ENCODE measurements around the gene ACBD3.

Gene ACBD3

GRCh38 chr1:226133504-226134123 lies 52.9 kb downstream of the ACBD3 start:
- DNase-seq: no peak

DNA sequence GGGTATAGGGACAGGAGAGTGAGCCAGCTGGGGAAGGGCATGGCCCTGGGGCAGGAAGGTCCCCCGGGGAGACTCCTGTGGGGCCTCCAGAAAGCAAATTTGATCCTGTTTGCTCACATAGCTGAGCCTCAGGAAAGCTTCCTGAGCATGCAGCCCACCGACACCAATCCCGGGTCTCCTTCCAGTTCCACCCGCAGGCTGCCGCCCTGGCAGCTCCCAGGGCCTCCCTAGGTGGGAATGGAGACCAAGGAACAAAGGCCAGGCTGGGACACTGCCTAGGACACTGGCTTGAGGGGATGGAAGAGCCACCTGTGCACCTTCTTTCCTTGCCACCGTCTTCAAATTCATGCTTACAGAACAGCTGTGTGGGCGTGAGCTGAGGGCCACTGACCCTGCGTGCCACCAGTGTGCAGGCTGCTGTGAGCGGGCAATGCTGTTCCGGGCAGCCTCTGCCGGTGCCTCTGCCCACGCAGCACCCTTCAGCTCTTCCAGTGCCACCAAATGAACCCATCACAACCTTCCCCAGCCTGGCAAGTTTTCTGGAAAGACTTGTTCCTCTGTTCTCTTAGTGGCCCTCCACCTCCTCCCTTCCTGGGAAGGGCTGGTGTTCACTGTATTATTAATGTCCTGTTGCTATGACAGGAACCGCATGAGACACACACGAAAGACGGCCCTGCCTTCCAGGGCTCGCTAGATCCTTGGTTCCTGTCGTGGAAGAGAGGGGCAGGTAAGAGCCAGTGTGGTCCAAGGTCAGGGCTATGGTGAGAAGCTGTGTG lies 53.6 kb downstream of the ACBD3 start:
- DNase-seq: no peak

GRCh38 chr1:226131639-226132038 lies 54.9 kb downstream of the ACBD3 start:
- DNase-seq: no peak

- DNase-seq: no peak
These were observed 57.3 kb downstream of the ACBD3 start for GRCh38 chr1:226129230-226129629.

DNA sequence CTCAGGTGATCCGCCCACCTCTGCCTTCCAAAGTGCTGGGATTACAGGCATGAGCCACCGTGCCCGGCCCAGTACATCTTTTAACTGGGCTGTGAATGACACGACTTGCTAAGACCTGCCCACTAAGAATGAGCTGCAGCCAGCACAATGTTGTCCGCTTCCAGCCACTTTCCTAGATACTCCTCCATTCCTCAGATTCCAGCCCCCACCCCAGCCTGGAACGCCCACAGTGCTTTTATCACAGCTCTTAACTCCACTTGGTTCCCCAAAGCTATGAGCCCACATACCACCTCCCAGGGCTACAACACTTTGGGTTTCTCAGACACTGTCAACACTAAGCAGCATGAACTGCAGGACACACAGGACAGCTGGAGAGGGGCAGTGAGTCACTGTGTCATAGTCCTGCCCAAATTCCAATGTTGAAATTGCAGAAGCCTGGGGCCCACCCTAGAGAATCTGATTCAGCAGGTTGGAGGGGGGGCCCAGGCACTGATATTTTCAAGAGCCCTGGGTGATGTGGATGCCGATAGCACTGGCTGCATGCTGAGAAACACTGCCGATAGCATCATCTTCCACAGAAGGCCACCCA lies 58.0 kb downstream of the ACBD3 start:
- DNase-seq: no peak

GRCh38 chr1:226126824-226127569 lies 59.5 kb downstream of the ACBD3 start:
- no peak for DNase-seq

- DNase-seq: no peak
These were observed 60.7 kb downstream of the ACBD3 start for GRCh38 chr1:226125831-226126230.

DNA sequence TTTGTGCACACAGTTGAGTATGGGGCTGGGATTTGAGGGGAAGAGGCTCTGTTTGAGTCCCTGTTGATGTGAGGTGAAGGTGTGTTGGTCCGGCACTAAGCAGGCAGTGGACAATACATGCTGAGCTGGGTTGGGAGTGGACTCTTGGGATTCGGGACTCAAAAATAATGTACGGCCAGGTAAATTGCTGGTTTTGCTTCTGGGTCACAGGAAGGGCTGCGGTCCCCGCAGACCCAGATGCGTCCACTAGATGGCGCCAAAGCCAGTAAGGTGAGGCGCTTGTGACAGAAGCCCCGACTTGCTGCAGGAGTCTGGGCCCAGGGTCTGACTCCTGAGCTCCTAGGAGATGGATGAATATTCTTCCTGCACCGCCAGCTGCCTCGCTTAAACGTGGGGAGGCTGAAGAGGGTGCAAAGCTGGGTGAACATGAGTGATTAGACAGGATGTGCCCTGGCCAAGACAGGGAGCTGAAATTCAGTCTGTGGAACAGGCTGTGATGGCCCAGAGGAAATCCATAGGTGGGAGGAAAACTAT lies 61.4 kb downstream of the ACBD3 start:
- DNase-seq: peak; percentile 91

DNA sequence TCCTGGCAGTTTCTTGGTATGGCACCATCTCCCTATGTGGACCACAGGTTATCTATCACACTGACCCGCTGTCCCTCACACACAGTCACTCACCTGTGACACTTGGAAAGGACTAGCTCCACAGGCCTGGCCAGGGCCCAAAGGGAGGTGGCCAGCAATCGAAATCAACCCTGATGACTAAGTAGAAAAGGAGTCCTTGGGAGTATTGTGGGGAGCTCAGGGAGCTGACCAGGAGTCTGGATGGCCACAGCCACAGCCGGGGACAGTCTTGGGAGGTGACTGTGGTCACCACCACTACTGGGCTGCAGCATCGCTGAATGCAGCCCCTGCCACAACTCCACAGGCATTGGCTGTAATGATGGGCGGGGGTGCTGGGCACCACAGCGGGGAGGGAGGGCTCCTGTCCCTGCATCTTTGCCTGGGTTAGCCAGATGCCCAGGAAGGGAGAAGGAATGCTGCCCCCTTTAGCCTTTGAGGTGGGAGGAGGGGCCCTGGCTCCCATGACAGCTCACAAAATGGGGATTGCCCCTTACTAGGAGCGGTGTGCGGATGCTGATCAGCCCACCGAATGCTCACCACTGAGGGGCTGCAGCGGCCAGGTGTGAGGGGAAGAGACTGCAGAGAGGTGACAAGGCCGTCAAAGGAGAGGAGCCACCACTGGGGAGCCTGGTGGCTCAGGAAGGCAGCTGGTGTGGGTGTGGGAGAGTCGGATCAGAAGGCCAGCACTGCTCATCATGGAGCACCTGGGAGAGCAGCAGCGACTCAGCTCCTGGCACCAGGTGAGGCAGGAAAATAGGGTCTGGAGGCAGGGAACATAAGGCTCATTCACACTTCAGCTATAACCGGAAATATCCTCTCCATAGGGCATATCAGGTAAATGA lies 62.7 kb downstream of the ACBD3 start:
- no peak for DNase-seq

GRCh38 chr1:226123212-226123560 lies 63.4 kb downstream of the ACBD3 start:
- no peak for DNase-seq

GRCh38 chr1:226121587-226122400 lies 64.7 kb downstream of the ACBD3 start:
- peak; percentile 77 for DNase-seq

- DNase-seq: no peak
These were observed 65.4 kb downstream of the ACBD3 start for GRCh38 chr1:226121049-226121586.

- DNase-seq: no peak
These were observed 66.1 kb downstream of the ACBD3 start for GRCh38 chr1:226120398-226120797.

GRCh38 chr1:226119169-226119568 lies 67.4 kb downstream of the ACBD3 start:
- DNase-seq: no peak

- no peak for DNase-seq
These were observed 68.2 kb downstream of the ACBD3 start for GRCh38 chr1:226118357-226118756.

GRCh38 chr1:226117330-226117729 lies 69.2 kb downstream of the ACBD3 start:
- DNase-seq: no peak

- no peak for DNase-seq
These were observed 69.9 kb downstream of the ACBD3 start for GRCh38 chr1:226116673-226117072.

GRCh38 chr1:226112626-226113025 lies 73.9 kb downstream of the ACBD3 start:
- DNase-seq: no peak

DNA sequence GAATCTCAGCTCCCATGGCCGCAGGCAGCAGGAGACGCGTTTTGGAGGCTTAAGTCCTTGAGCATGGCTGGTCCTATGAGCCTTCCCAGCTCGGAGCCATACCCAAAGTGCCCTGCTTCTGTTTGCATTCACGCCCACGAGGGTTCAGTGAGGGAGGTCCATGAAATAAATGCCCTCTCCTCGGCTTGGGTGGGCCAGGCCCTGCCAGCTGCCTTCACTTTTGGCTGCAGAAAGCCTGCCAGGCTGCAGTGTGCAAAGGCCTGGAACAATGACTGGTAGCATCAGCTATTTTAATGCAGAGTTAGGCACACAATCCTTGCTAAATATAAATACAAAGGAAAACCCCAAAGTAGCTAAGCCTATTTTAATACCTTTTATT lies 74.7 kb downstream of the ACBD3 start:
- no peak for DNase-seq

DNA sequence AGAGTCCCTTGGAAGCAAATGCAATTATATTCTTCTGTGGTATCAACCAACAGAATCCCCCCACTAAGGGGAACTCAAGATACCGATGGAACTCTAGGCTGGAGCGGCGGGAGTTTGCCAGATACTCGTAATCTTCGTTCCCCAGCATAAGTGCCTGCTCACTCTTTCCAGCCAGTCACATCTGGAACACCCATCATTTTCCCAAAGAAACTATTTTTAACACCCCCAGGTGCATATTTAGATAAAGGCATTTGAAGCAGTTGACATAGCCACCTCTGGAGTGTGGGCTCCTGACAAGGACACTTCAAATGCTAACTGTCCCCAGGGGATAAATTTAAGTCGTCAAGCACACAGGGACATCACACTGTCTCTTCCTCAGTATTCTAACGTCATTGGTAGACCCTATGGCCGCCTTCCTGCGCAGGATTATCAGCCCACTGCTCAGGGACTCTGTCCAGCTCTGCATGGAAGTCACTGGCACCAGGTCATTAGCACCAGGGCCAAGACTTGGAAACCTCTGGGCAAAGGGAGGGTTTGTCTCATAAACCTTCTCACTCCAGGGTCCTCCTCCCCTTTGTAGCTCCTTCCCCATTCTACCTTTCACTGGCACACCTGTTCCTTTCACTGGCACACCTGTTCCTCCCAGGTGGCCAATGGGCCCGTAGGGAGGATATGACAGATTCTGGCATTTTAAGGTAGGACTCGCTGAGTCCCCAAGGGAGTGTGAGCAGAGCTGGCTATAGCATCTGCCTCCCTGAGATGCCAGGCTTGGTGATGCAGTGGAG lies 75.3 kb downstream of the ACBD3 start:
- no peak for DNase-seq
